ENCODE measurements around the gene CRIP1. TPM values are rescaled to one million over a fixed set of nuclear protein-coding genes. Genes with fewer than 3 reads are reported as not detected.

Gene CRIP1
- total RNA-seq = 0.46 and 1.4 TPM in 2 replicates

- DNase-seq (ENCODE audit: low read depth, low spot score) = no peak
Observed at GRCh38 chr14:105486163-105486973, at the start of gene CRIP1. Gene CRIP1, plus strand, starts transcription at chr14:105486886. Its CDS starts 374 bp downstream, at chr14:105487260.

- no peak for DNase-seq (ENCODE audit: low read depth, low spot score)
Observed at GRCh38 chr14:105436891-105437722, 49.6 kb upstream of the CRIP1 start.

- DNase-seq (ENCODE audit: low read depth, low spot score) = no peak
Observed at GRCh38 chr14:105437723-105438500, 48.8 kb upstream of the CRIP1 start.

GRCh38 chr14:105439179-105439578 lies 47.5 kb upstream of the CRIP1 start:
- DNase-seq (ENCODE audit: low read depth, low spot score) = no peak

GRCh38 chr14:105439710-105440553 lies 46.8 kb upstream of the CRIP1 start:
- DNase-seq (ENCODE audit: low read depth, low spot score) = peak; percentile 33

- DNase-seq (ENCODE audit: low read depth, low spot score) = no peak
Observed at GRCh38 chr14:105440554-105440900, 46.2 kb upstream of the CRIP1 start.

GRCh38 chr14:105440992-105441391 lies 45.7 kb upstream of the CRIP1 start:
- no peak for DNase-seq (ENCODE audit: low read depth, low spot score)

GRCh38 chr14:105442125-105442524 lies 44.6 kb upstream of the CRIP1 start:
- DNase-seq (ENCODE audit: low read depth, low spot score) = no peak

- DNase-seq (ENCODE audit: low read depth, low spot score) = no peak
Observed at GRCh38 chr14:105442834-105443233, 43.9 kb upstream of the CRIP1 start.

- DNase-seq (ENCODE audit: low read depth, low spot score) = no peak
Observed at GRCh38 chr14:105444859-105445258, 41.8 kb upstream of the CRIP1 start.

- DNase-seq (ENCODE audit: low read depth, low spot score) = no peak
Observed at GRCh38 chr14:105445290-105445689, 41.4 kb upstream of the CRIP1 start.

- no peak for DNase-seq (ENCODE audit: low read depth, low spot score)
Observed at GRCh38 chr14:105445901-105446845, 40.5 kb upstream of the CRIP1 start.

- DNase-seq (ENCODE audit: low read depth, low spot score) = no peak
Observed at GRCh38 chr14:105446971-105447370, 39.7 kb upstream of the CRIP1 start.

GRCh38 chr14:105447651-105448640 lies 38.7 kb upstream of the CRIP1 start:
- DNase-seq (ENCODE audit: low read depth, low spot score) = no peak

- no peak for DNase-seq (ENCODE audit: low read depth, low spot score)
Observed at GRCh38 chr14:105448706-105449111, 38.0 kb upstream of the CRIP1 start.

- no peak for DNase-seq (ENCODE audit: low read depth, low spot score)
Observed at GRCh38 chr14:105449276-105450122, 37.2 kb upstream of the CRIP1 start.

- no peak for DNase-seq (ENCODE audit: low read depth, low spot score)
Observed at GRCh38 chr14:105450123-105450505, 36.6 kb upstream of the CRIP1 start.

Data from pulmonary artery endothelial cell (primary cell).